Activated CD8-positive, alpha-beta memory T cell treated with anti-CD3 and anti-CD28 coated beads for 1 hour (primary cell): Measurements from ENCODE around the gene GARS1.
"Not testable (repeated sequence)": the region's sequence is repeated elsewhere in the genome, so short reads cannot be mapped to it uniquely, and the experiment has no call there.

Source experiments
- DNase-seq, 2 donors: peaks; one replicate each; pipeline ENCODE4 v3.0.0-alpha.2; 2020; ENCODE audit warnings: low read depth in 1 of 2; ENCODE audit errors: extremely low read depth in 1 of 2

The GARS1 gene

GRCh38 chr7:30570238-30570637 lies 24.4 kb upstream of the GARS1 start:
- DNase-seq = not testable (repeated sequence)

GRCh38 chr7:30572212-30572841 lies 22.4 kb upstream of the GARS1 start:
- no peak for DNase-seq

GRCh38 chr7:30575910-30576309 lies 18.8 kb upstream of the GARS1 start:
- DNase-seq = no peak

GRCh38 chr7:30583181-30583580 lies 11.5 kb upstream of the GARS1 start:
- DNase-seq = no peak

- no peak for DNase-seq
Measured at GRCh38 chr7:30584415-30584814, 10.3 kb upstream of the GARS1 start.

- no peak for DNase-seq
Measured at GRCh38 chr7:30584965-30585364, 9.7 kb upstream of the GARS1 start.

GRCh38 chr7:30585675-30586074 lies 9.0 kb upstream of the GARS1 start:
- DNase-seq = no peak

- not testable (repeated sequence) for DNase-seq
Measured at GRCh38 chr7:30587547-30587946, 7.1 kb upstream of the GARS1 start.

GRCh38 chr7:30589111-30589510 lies 5.6 kb upstream of the GARS1 start:
- no peak for DNase-seq

GRCh38 chr7:30594048-30594539 lies 584 bp upstream of the GARS1 start:
- DNase-seq = peak in 1 of 2 donors; percentile 7

GRCh38 chr7:30595436-30596013 lies 847 bp downstream of the GARS1 start:
- no peak for DNase-seq

GRCh38 chr7:30596014-30596641 lies 1.4 kb downstream of the GARS1 start:
- no peak for DNase-seq

GRCh38 chr7:30596721-30597120 lies 2.0 kb downstream of the GARS1 start:
- DNase-seq = no peak

- no peak for DNase-seq
Measured at GRCh38 chr7:30598121-30598876, 3.6 kb downstream of the GARS1 start.

GRCh38 chr7:30604901-30605300 lies 10.2 kb downstream of the GARS1 start:
- no peak for DNase-seq

GRCh38 chr7:30605832-30606231 lies 11.2 kb downstream of the GARS1 start:
- no peak for DNase-seq

GRCh38 chr7:30612658-30613265 lies 18.1 kb downstream of the GARS1 start:
- no peak for DNase-seq

- DNase-seq = no peak
Measured at GRCh38 chr7:30613366-30614325, 19.0 kb downstream of the GARS1 start.

- no peak for DNase-seq
Measured at GRCh38 chr7:30616318-30616717, 21.6 kb downstream of the GARS1 start.

GRCh38 chr7:30617359-30617758 lies 22.7 kb downstream of the GARS1 start:
- no peak for DNase-seq
